ENCODE measurements around the gene FYCO1.

The FYCO1 gene

GRCh38 chr3:46027736-46028397 lies 32.2 kb upstream of the FYCO1 start:
- H4K91ac ChIP-seq (ENCODE audit: low read length): no peak overlapping the region
- H3K79me1 ChIP-seq (replicated peaks; ENCODE audit: low read length, poor library complexity, severe bottlenecking): no peaks in the 10 kb centered on the region
- 70% methylated on average over 5 of the region's 6 CpGs for WGBS
- no peak overlapping the region for H2BK5ac ChIP-seq (ENCODE audit: low read depth, low read length, poor library complexity, severe bottlenecking)
- H3K4me3 ChIP-seq (ENCODE audit: insufficient read depth in 1 of 2, low read depth in 1 of 2, low read length in 2 of 2): no peak overlapping the region
- H3K14ac ChIP-seq (ENCODE audit: low read length in 2 of 2): no peak overlapping the region
- no peak overlapping the region for H3K4ac ChIP-seq (ENCODE audit: low read depth in 1 of 2, low read length in 2 of 2)
- H3K27me3 ChIP-seq (ENCODE audit: control insufficient read depth in 1 of 2, insufficient read depth in 1 of 2, low read length in 2 of 2): peaks cover 0 to 8% of the 10 kb centered on the region in 2 experiments
- H3K4me1 ChIP-seq (ENCODE audit: control insufficient read depth, insufficient read depth, low read depth, low read length): no peaks in the 10 kb centered on the region
- peaks cover 10% of the 10 kb centered on the region for H3K9me3 ChIP-seq (ENCODE audit: control insufficient read depth, low read length)
- no peak overlapping the region for H3K23ac ChIP-seq (ENCODE audit: low read length in 2 of 2)
- H2AFZ ChIP-seq (ENCODE audit: low read depth, low read length): no peak overlapping the region
- no peak overlapping the region for H2AK5ac ChIP-seq (ENCODE audit: low read length, severe bottlenecking)
- no peaks in the 10 kb centered on the region for H3K36me3 ChIP-seq (ENCODE audit: control insufficient read depth in 1 of 2, insufficient read depth in 2 of 2, low read depth in 1 of 2, low read length in 2 of 2)
- no peak overlapping the region for H2BK15ac ChIP-seq (ENCODE audit: low read depth, poor library complexity, severe bottlenecking)
- DNase-seq: peak; percentile 48
- H3K18ac ChIP-seq (ENCODE audit: low read depth in 1 of 2, low read length in 2 of 2): no peak overlapping the region
- no peak overlapping the region for H2BK120ac ChIP-seq (ENCODE audit: low read depth, low read length)
- no peak overlapping the region for H3K9ac ChIP-seq (ENCODE audit: low read length)
- H2BK12ac ChIP-seq (ENCODE audit: low read length in 2 of 2): no peak overlapping the region
- H3K27ac ChIP-seq (ENCODE audit: low read length, poor library complexity, severe bottlenecking): no peak overlapping the region
- H4K8ac ChIP-seq (ENCODE audit: low read length): no peak overlapping the region
- no peak overlapping the region for H3K4me2 ChIP-seq (ENCODE audit: low read length, poor library complexity, severe bottlenecking)

DNA sequence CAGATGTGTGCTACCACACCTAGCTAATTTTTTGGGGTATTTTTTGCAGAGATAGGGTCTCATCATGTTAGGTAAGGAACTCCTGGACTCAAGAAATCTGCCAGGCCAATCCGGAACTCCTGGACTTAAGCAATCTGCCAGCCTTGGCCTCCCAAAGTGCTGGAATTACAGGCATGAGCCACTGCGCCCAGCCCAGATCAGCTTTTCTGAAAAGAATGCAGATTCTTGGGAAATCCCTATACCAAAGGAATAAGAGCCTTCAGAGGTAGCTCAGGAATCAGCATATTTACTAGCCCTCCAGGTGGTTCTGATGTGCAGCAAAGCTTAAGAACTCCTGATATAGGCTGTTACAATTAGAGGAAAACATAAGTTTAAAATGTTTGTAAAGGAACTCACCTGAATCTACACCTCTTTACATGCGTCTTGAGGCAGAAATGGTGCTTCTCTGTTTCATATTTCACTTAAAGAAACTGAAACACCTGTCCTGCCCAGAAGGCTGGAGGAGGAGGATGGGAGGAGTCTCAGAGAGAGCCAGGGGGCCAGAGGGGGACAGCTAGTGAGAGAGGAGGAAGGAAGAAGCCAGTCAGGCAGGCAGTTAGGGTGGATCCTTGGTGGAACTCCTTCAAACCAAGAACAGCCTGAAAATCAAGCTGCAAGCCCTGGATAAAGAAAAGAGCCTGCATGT lies 31.5 kb upstream of the FYCO1 start, which contains the start of gene XCR1:
Gene XCR1, minus strand, starts transcription at position 463 of the 685 bp plus-strand sequence. CDS start 5,536 bp downstream, outside the sequence.
- H2BK5ac ChIP-seq (ENCODE audit: low read depth, low read length, poor library complexity, severe bottlenecking): no peak within 1 kb of the TSS
- H3K36me3 ChIP-seq (ENCODE audit: control insufficient read depth in 1 of 2, insufficient read depth in 2 of 2, low read depth in 1 of 2, low read length in 2 of 2): no peaks in the 10 kb centered on the region
- no peak within 1 kb of the TSS for H2AK5ac ChIP-seq (ENCODE audit: low read length, severe bottlenecking)
- H2AFZ ChIP-seq (ENCODE audit: low read depth, low read length): no peak within 1 kb of the TSS
- H3K14ac ChIP-seq (ENCODE audit: low read length in 2 of 2): no peak within 1 kb of the TSS
- no peak within 1 kb of the TSS for H3K27ac ChIP-seq (ENCODE audit: low read length, poor library complexity, severe bottlenecking)
- H3K4me1 ChIP-seq (ENCODE audit: control insufficient read depth, insufficient read depth, low read depth, low read length): no peaks in the 10 kb centered on the region
- no peak within 1 kb of the TSS for H3K4me3 ChIP-seq (ENCODE audit: insufficient read depth in 1 of 2, low read depth in 1 of 2, low read length in 2 of 2)
- no peak within 1 kb of the TSS for H3K4ac ChIP-seq (ENCODE audit: low read depth in 1 of 2, low read length in 2 of 2)
- H3K23ac ChIP-seq (ENCODE audit: low read length in 2 of 2): no peak within 1 kb of the TSS
- H3K79me1 ChIP-seq (replicated peaks; ENCODE audit: low read length, poor library complexity, severe bottlenecking): no peaks in the 10 kb centered on the region
- H2BK120ac ChIP-seq (ENCODE audit: low read depth, low read length): no peak within 1 kb of the TSS
- DNase-seq: no peak
- H3K9me3 ChIP-seq (ENCODE audit: control insufficient read depth, low read length): peaks cover 6% of the 10 kb centered on the region
- peaks cover 0 to 8% of the 10 kb centered on the region in 2 experiments for H3K27me3 ChIP-seq (ENCODE audit: control insufficient read depth in 1 of 2, insufficient read depth in 1 of 2, low read length in 2 of 2)
- no peak within 1 kb of the TSS for H2BK12ac ChIP-seq (ENCODE audit: low read length in 2 of 2)
- H2BK15ac ChIP-seq (ENCODE audit: low read depth, poor library complexity, severe bottlenecking): no peak within 1 kb of the TSS
- H3K9ac ChIP-seq (ENCODE audit: low read length): no peak within 1 kb of the TSS
- 100% methylated on average over 2 of the region's 3 CpGs for WGBS
- H4K8ac ChIP-seq (ENCODE audit: low read length): no peak within 1 kb of the TSS
- no peak within 1 kb of the TSS for H4K91ac ChIP-seq (ENCODE audit: low read length)
- no peak within 1 kb of the TSS for H3K4me2 ChIP-seq (ENCODE audit: low read length, poor library complexity, severe bottlenecking)
- no peak within 1 kb of the TSS for H3K18ac ChIP-seq (ENCODE audit: low read depth in 1 of 2, low read length in 2 of 2)

DNA sequence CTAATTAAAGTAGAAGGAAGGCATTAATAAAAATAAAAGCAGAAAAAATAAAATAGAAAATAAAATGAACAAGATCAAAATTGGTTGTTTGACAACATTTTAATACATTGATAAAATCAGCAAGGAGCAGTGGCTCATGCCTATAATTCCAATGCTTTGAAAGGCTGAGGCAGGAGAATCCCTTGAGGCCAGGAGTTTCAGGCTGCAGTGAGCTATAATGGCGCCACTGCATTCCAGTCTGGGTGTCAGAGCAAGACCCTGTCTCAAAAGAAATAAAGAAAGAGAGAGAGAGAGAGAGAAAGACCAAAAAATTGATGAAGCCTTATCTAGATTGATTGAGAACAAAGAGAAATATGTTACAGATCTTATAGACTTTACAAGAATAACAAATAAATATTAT lies 29.5 kb upstream of the FYCO1 start:
- H3K36me3 ChIP-seq (ENCODE audit: control insufficient read depth in 1 of 2, insufficient read depth in 2 of 2, low read depth in 1 of 2, low read length in 2 of 2): no peaks in the 10 kb centered on the region
- no peak overlapping the region for H3K4me2 ChIP-seq (ENCODE audit: low read length, poor library complexity, severe bottlenecking)
- H3K14ac ChIP-seq (ENCODE audit: low read length in 2 of 2): no peak overlapping the region
- H3K27me3 ChIP-seq (ENCODE audit: control insufficient read depth in 1 of 2, insufficient read depth in 1 of 2, low read length in 2 of 2): peaks cover 0 to 15% of the 10 kb centered on the region in 2 experiments
- no peak overlapping the region for H2AK5ac ChIP-seq (ENCODE audit: low read length, severe bottlenecking)
- no peak overlapping the region for H3K4me3 ChIP-seq (ENCODE audit: insufficient read depth in 1 of 2, low read depth in 1 of 2, low read length in 2 of 2)
- H3K18ac ChIP-seq (ENCODE audit: low read depth in 1 of 2, low read length in 2 of 2): no peak overlapping the region
- H4K8ac ChIP-seq (ENCODE audit: low read length): no peak overlapping the region
- H2BK5ac ChIP-seq (ENCODE audit: low read depth, low read length, poor library complexity, severe bottlenecking): no peak overlapping the region
- no peak overlapping the region for H2AFZ ChIP-seq (ENCODE audit: low read depth, low read length)
- no peak overlapping the region for H3K4ac ChIP-seq (ENCODE audit: low read depth in 1 of 2, low read length in 2 of 2)
- DNase-seq: no peak
- H3K9ac ChIP-seq (ENCODE audit: low read length): no peak overlapping the region
- WGBS: 58% methylated on average over 1 of the region's 1 CpG
- H3K79me1 ChIP-seq (replicated peaks; ENCODE audit: low read length, poor library complexity, severe bottlenecking): no peaks in the 10 kb centered on the region
- H3K27ac ChIP-seq (ENCODE audit: low read length, poor library complexity, severe bottlenecking): no peak overlapping the region
- no peak overlapping the region for H3K23ac ChIP-seq (ENCODE audit: low read length in 2 of 2)
- no peak overlapping the region for H2BK120ac ChIP-seq (ENCODE audit: low read depth, low read length)
- H2BK15ac ChIP-seq (ENCODE audit: low read depth, poor library complexity, severe bottlenecking): no peak overlapping the region
- H2BK12ac ChIP-seq (ENCODE audit: low read length in 2 of 2): no peak overlapping the region
- H4K91ac ChIP-seq (ENCODE audit: low read length): no peak overlapping the region
- H3K9me3 ChIP-seq (ENCODE audit: control insufficient read depth, low read length): peaks cover 5% of the 10 kb centered on the region
- no peaks in the 10 kb centered on the region for H3K4me1 ChIP-seq (ENCODE audit: control insufficient read depth, insufficient read depth, low read depth, low read length)

- H2AFZ ChIP-seq (ENCODE audit: low read depth, low read length): no peak overlapping the region
- no peak overlapping the region for H2BK15ac ChIP-seq (ENCODE audit: low read depth, poor library complexity, severe bottlenecking)
- H3K18ac ChIP-seq (ENCODE audit: low read depth in 1 of 2, low read length in 2 of 2): no peak overlapping the region
- WGBS: 94% methylated on average over 2 of the region's 3 CpGs
- H2AK5ac ChIP-seq (ENCODE audit: low read length, severe bottlenecking): no peak overlapping the region
- H3K4me2 ChIP-seq (ENCODE audit: low read length, poor library complexity, severe bottlenecking): no peak overlapping the region
- H2BK120ac ChIP-seq (ENCODE audit: low read depth, low read length): no peak overlapping the region
- H3K4me1 ChIP-seq (ENCODE audit: control insufficient read depth, insufficient read depth, low read depth, low read length): no peaks in the 10 kb centered on the region
- peaks cover 0 to 15% of the 10 kb centered on the region in 2 experiments for H3K27me3 ChIP-seq (ENCODE audit: control insufficient read depth in 1 of 2, insufficient read depth in 1 of 2, low read length in 2 of 2)
- H2BK5ac ChIP-seq (ENCODE audit: low read depth, low read length, poor library complexity, severe bottlenecking): no peak overlapping the region
- no peak overlapping the region for H4K8ac ChIP-seq (ENCODE audit: low read length)
- H3K4ac ChIP-seq (ENCODE audit: low read depth in 1 of 2, low read length in 2 of 2): no peak overlapping the region
- no peak overlapping the region for H3K27ac ChIP-seq (ENCODE audit: low read length, poor library complexity, severe bottlenecking)
- H3K9ac ChIP-seq (ENCODE audit: low read length): no peak overlapping the region
- no peak overlapping the region for H4K91ac ChIP-seq (ENCODE audit: low read length)
- H3K79me1 ChIP-seq (replicated peaks; ENCODE audit: low read length, poor library complexity, severe bottlenecking): no peaks in the 10 kb centered on the region
- no peak overlapping the region for H3K23ac ChIP-seq (ENCODE audit: low read length in 2 of 2)
- H3K4me3 ChIP-seq (ENCODE audit: insufficient read depth in 1 of 2, low read depth in 1 of 2, low read length in 2 of 2): no peak overlapping the region
- DNase-seq: no peak
- H3K36me3 ChIP-seq (ENCODE audit: control insufficient read depth in 1 of 2, insufficient read depth in 2 of 2, low read depth in 1 of 2, low read length in 2 of 2): no peaks in the 10 kb centered on the region
- peaks cover 5% of the 10 kb centered on the region for H3K9me3 ChIP-seq (ENCODE audit: control insufficient read depth, low read length)
- H2BK12ac ChIP-seq (ENCODE audit: low read length in 2 of 2): no peak overlapping the region
- H3K14ac ChIP-seq (ENCODE audit: low read length in 2 of 2): no peak overlapping the region
Measured at GRCh38 chr3:46024131-46024530, 28.5 kb upstream of the FYCO1 start.

Data from mesenchymal stem cell (in vitro differentiated cells and primary cell).